Neural cell (in vitro differentiated cells): ENCODE data around the gene CIB1. TPM values are rescaled to one million over a fixed set of nuclear protein-coding genes. Genes with fewer than 3 reads are reported as not detected.

Experiments
- H2AFZ ChIP-seq: fragments of 200-600, 300-800 bp; sonication (generic), shearing (Covaris generic); 2 replicates; pipeline ENCODE4 v1.6.0; 2014; ENCODE audit warnings: low read depth, mild to moderate bottlenecking, antibody characterized with exemption, low read length, moderate library complexity
- H3F3A ChIP-seq: fragments of 200-600 bp; shearing (Covaris generic); 2 replicates; pipeline ENCODE4 v1.6.1; 2016; ENCODE audit warnings: mild to moderate bottlenecking, moderate library complexity, mixed read lengths, antibody characterized with exemption, low read length; ENCODE audit not compliant: insufficient read depth, poor library complexity, severe bottlenecking
- H3K27ac ChIP-seq: fragments of 200-600, 300-800 bp; sonication (generic), shearing (Covaris generic); 2 replicates; pipeline ENCODE4 v1.5.1; 2014; ENCODE audit warnings: mild to moderate bottlenecking, low read length, moderate library complexity
- H3K27me3 ChIP-seq: fragments of 300-800, 200-600 bp; sonication (generic), shearing (Covaris generic); 2 replicates; pipeline ENCODE4 v1.6.0; 2014; ENCODE audit warnings: mild to moderate bottlenecking, low read depth, low read length, moderate library complexity; ENCODE audit not compliant: insufficient read depth
- H3K36me3 ChIP-seq: fragments of 300-800, 200-600 bp; sonication (generic), shearing (Covaris generic); 2 replicates; pipeline ENCODE4 v1.5.1; 2014; ENCODE audit warnings: mild to moderate bottlenecking, antibody characterized with exemption, low read length, moderate library complexity; ENCODE audit not compliant: insufficient read depth
- H3K4me2 ChIP-seq: fragments of 300-800, 200-600 bp; sonication (generic), shearing (Covaris generic); 2 replicates; pipeline ENCODE4 v1.6.0; 2014; ENCODE audit warnings: mild to moderate bottlenecking, low read length
- H3K4me3 ChIP-seq: fragments of 300-800, 200-600 bp; sonication (generic), shearing (Covaris generic); 2 replicates; pipeline ENCODE4 v1.5.1; 2014; ENCODE audit warnings: mild to moderate bottlenecking, low read length, moderate library complexity
- H3K79me2 ChIP-seq: fragments of 200-600 bp; shearing (Covaris generic); replicated peaks from 2 replicates; pipeline ENCODE4 v1.6.0; 2014; ENCODE audit warnings: mild to moderate bottlenecking, low read length, moderate library complexity; ENCODE audit not compliant: insufficient read depth
- H3K9ac ChIP-seq: fragments of 300-800, 200-600 bp; sonication (generic), shearing (Covaris generic); 2 replicates; pipeline ENCODE4 v1.6.1; 2016; ENCODE audit warnings: mild to moderate bottlenecking, low read length, mixed read lengths
- H3K9me2 ChIP-seq: fragments of 200-600 bp; shearing (Covaris generic); 2 replicates; pipeline ENCODE4 v1.6.1; 2016; ENCODE audit warnings: mild to moderate bottlenecking, low read length, mixed read lengths; ENCODE audit not compliant: insufficient read depth
- H3K9me3 ChIP-seq: fragments of 200-600, 300-800 bp; sonication (generic), shearing (Covaris generic); 2 replicates; pipeline ENCODE4 v1.6.1; 2016; ENCODE audit warnings: mild to moderate bottlenecking, mixed run types, low read length, moderate library complexity, mixed read lengths
- H4K20me1 ChIP-seq: fragments of 200-600 bp; shearing (Covaris generic); 2 replicates; pipeline ENCODE4 v1.6.1; 2016; ENCODE audit warnings: mild to moderate bottlenecking, mixed run types; ENCODE audit not compliant: insufficient read depth
- CTCF ChIP-seq: fragments of 450-650 bp; IDR thresholded peaks from 2 replicates; pipeline ENCODE4 v1.5.1; 2014; ENCODE audit warnings: antibody characterized with exemption, mild to moderate bottlenecking, moderate library complexity; ENCODE audit not compliant: poor library complexity, severe bottlenecking
- EP300 ChIP-seq: fragments of 450-650 bp; conservative IDR thresholded peaks from 2 replicates; pipeline ENCODE4 v1.6.1; 2014; ENCODE audit warnings: antibody characterized with exemption, mild to moderate bottlenecking, moderate library complexity; ENCODE audit not compliant: poor library complexity, severe bottlenecking
- EZH2 ChIP-seq: fragments of 200-600, 300-800 bp; shearing (Covaris generic), sonication (generic); IDR thresholded peaks from 2 replicates; pipeline ENCODE4 v1.6.1; 2014; ENCODE audit warnings: antibody characterized with exemption, low read length, borderline replicate concordance, mild to moderate bottlenecking; ENCODE audit not compliant: insufficient read depth, poor library complexity, severe bottlenecking
- MXI1 ChIP-seq: fragments of 450-650 bp; conservative IDR thresholded peaks from 2 replicates; pipeline ENCODE4 v1.6.1; 2014; ENCODE audit warnings: antibody characterized with exemption, mild to moderate bottlenecking; ENCODE audit not compliant: poor library complexity, severe bottlenecking
- POLR2AphosphoS5 ChIP-seq: IDR thresholded peaks from 2 replicates; pipeline ENCODE4 v1.6.1; 2012
- RAD21 ChIP-seq: fragments of 450-650 bp; conservative IDR thresholded peaks from 2 replicates; pipeline ENCODE4 v1.6.1; 2014; ENCODE audit warnings: antibody characterized with exemption, mild to moderate bottlenecking, moderate library complexity
- REST ChIP-seq: IDR thresholded peaks from 2 replicates; pipeline ENCODE4 v1.6.1; 2012; ENCODE audit warnings: borderline replicate concordance
- SMC3 ChIP-seq: fragments of 450-650 bp; conservative IDR thresholded peaks from 2 replicates; pipeline ENCODE4 v1.6.1; 2014; ENCODE audit warnings: antibody characterized with exemption, mild to moderate bottlenecking, moderate library complexity; ENCODE audit not compliant: poor library complexity
- TAF1 ChIP-seq: IDR thresholded peaks from 2 replicates; pipeline ENCODE4 v1.6.1; 2012; ENCODE audit warnings: low read depth
- polyA plus RNA-seq: library from polyadenylated mRNA; depleted of rRNA; stranded (reverse); fragments of >200 nt; gene quantifications from 2 replicates; pipeline ENCODE4 v1.2.3, GENCODE V29; 2014

The CIB1 gene
- polyA plus RNA-seq, 1 donor from 2014 or later, result 9.4 TPM

DNA sequence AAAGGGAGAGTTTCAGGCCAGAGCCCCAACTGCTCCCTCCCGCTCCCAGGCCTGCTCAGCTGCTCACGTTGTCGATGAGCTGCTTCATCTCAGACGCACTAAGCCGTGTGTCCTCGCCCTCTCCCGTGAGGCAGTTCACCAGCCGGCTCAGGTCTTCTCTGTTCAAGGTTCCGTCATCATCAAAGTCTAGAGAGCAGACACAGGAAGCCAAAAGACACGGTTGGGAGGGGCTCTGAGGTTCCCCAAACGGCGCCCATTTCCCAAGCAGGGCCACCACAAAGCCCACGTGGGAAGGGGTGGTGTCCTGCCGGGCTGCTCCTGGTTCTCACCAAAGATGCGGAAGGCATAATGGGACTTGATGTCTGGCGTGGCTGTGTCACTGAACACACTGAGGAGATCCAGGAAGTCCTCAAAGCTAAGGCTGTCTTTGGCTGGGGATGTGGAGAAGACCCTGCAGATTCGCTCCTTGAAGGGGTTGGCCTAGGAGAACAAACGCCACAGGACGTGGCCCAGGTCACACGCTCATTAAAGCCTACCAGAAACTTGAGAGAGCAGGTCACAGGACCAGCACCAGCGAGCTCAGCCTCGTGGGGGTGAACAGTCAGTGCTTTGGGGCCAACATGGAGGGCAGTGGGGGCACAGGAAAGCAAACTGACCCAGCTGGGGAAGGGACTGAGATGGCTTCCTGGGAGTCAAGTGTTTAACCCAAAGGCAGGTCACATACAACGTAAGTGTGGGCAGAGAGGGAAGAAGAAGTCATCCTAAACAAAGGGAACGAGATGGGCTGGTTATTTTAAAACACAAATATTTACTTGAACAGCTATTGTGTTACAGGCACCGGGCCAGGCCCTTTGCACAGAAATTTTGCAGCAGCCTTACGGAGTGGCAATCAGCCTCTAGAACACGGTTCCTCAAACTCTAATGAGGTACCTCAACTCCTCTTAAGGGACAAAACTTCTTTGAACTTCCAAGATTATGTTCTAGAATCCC, 2.4 kb downstream of the CIB1 start:
- H3F3A ChIP-seq, result no peaks in the 10 kb centered on the region
- no peaks in the 10 kb centered on the region for H3K36me3 ChIP-seq
- H3K9me3 ChIP-seq, result no peaks in the 10 kb centered on the region
- H3K4me2 ChIP-seq, result no peak overlapping the region
- H3K9me2 ChIP-seq, result no peaks in the 10 kb centered on the region
- no peak overlapping the region for H2AFZ ChIP-seq
- no peak overlapping the region for H3K4me3 ChIP-seq
- H3K9ac ChIP-seq, result no peak overlapping the region
- TF ChIP-seq SMC3, result no peak
- no peak for TF ChIP-seq CTCF
- TF ChIP-seq TAF1, result no peak
- H3K79me2 ChIP-seq, result no peaks in the 10 kb centered on the region
- H3K27ac ChIP-seq, result no peak overlapping the region
- H4K20me1 ChIP-seq, result no peaks in the 10 kb centered on the region
- H3K27me3 ChIP-seq, result no peaks in the 10 kb centered on the region

GRCh38 chr15:90230610-90231009, 3.1 kb downstream of the CIB1 start:
- Histone ChIP-seq H2AFZ (no peak overlapping the region), H3K9ac (no peak overlapping the region), H3K27me3 (no peaks in the 10 kb centered on the region), H4K20me1 (no peaks in the 10 kb centered on the region), H3F3A (no peaks in the 10 kb centered on the region), H3K9me2 (no peaks in the 10 kb centered on the region), H3K4me3 (no peak overlapping the region), H3K4me2 (no peak overlapping the region), H3K9me3 (no peaks in the 10 kb centered on the region), H3K27ac (no peak overlapping the region), H3K79me2 (no peaks in the 10 kb centered on the region), H3K36me3 (no peaks in the 10 kb centered on the region)
- TF ChIP-seq MXI1 (no peak), REST (no peak), POLR2AphosphoS5 (no peak), RAD21 (no peak), EZH2 (no peak), CTCF (no peak), TAF1 (no peak), EP300 (no peak), SMC3 (no peak)
